ENCODE results near the gene ANTKMT. TPM values are rescaled to one million over a fixed set of nuclear protein-coding genes. Genes with fewer than 3 reads are reported as not detected.

Gene ANTKMT
- total RNA-seq, 4 donors from 2014 or later: 13.0 to 29.4 (median 23.8) TPM

- TF ChIP-seq EP300 (IDR thresholded peaks at IDR 0.05) (no peak), POLR2A (IDR thresholded peaks at IDR 0.05) (no peak), POLR2AphosphoS5 (IDR thresholded peaks at IDR 0.05) (no peak), CTCF (IDR thresholded peaks at IDR 0.05) (no peak)
- peaks cover 25% of the 10 kb centered on the region for H3K27me3 ChIP-seq
- no peak overlapping the region for H3K27ac ChIP-seq
- H3K9me3 ChIP-seq: no peaks in the 10 kb centered on the region
- no peak overlapping the region for H3K4me3 ChIP-seq
- H3K36me3 ChIP-seq: no peaks in the 10 kb centered on the region
- WGBS: 47% methylated on average over 11 of the region's 11 CpGs
- DNase-seq (ENCODE audit: low spot score in 2 of 2): no peak
- H3K4me1 ChIP-seq: peaks cover 7% of the 10 kb centered on the region
These were observed 33.7 kb downstream of the ANTKMT start for GRCh38 chr16:754656-755055.

GRCh38 chr16:756428-756827, 35.5 kb downstream of the ANTKMT start:
- Histone ChIP-seq H3K36me3 (no peaks in the 10 kb centered on the region), H3K4me1 (peaks cover 16% of the 10 kb centered on the region), H3K4me3 (no peak overlapping the region), H3K27me3 (peaks cover 25% of the 10 kb centered on the region), H3K9me3 (no peaks in the 10 kb centered on the region), H3K27ac (no peak overlapping the region)
- DNase-seq (ENCODE audit: low spot score in 2 of 2): no peak
- 88% methylated on average over 5 of the region's 5 CpGs for WGBS
- TF ChIP-seq EP300 (IDR thresholded peaks at IDR 0.05) (no peak), CTCF (IDR thresholded peaks at IDR 0.05) (no peak), POLR2AphosphoS5 (IDR thresholded peaks at IDR 0.05) (no peak), POLR2A (IDR thresholded peaks at IDR 0.05) (no peak)

DNA sequence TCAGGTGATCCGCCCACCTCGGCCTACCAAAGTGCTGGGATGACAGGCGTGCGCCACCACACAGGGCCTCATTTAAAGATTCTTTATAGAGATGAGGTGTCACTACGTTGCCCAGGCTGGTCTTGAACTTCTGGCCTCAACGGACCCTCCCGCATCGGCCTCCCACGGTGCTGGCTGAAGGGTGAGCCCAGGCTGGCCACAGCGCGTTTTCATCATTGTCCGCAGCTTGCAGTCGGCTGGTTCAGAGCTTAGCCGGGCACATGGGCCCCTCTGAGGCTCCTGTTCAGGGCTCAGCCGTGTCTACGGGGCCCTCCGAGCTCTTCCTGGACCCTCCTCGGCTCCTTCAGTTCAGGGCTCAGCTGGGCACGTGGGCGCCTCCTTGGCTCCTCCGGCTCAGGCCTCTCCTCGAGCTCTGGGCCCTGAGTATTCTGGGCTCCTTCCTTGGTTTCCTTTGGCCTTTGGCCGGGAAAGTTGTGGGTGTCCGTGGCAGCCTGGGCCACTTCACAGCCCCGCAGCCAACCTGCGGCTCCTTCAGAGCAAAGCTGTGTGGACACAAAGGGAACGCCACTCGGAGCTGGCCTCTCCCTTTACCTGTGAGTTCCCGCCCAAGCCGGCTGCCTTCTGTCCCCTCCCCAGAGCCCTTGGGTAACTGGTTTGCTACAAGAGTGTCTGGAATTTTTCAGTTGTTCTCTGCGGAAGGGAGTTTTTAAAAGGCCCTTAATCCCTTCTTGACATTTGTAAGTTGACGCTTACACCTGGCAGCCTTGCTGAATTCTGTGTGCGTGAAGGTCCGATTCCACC, 38.4 kb downstream of the ANTKMT start:
- H3K4me1 ChIP-seq: peaks cover 9% of the 10 kb centered on the region
- peaks cover 23% of the 10 kb centered on the region for H3K27me3 ChIP-seq
- DNase-seq (ENCODE audit: low spot score in 2 of 2): no peak
- no peaks in the 10 kb centered on the region for H3K36me3 ChIP-seq
- H3K4me3 ChIP-seq: no peak overlapping the region
- no peak overlapping the region for H3K27ac ChIP-seq
- TF ChIP-seq EP300 (IDR thresholded peaks at IDR 0.05) (no peak), POLR2AphosphoS5 (IDR thresholded peaks at IDR 0.05) (no peak), CTCF (IDR thresholded peaks at IDR 0.05) (no peak), POLR2A (IDR thresholded peaks at IDR 0.05) (no peak)
- 77% methylated on average over 32 of the region's 34 CpGs for WGBS
- no peaks in the 10 kb centered on the region for H3K9me3 ChIP-seq

DNA sequence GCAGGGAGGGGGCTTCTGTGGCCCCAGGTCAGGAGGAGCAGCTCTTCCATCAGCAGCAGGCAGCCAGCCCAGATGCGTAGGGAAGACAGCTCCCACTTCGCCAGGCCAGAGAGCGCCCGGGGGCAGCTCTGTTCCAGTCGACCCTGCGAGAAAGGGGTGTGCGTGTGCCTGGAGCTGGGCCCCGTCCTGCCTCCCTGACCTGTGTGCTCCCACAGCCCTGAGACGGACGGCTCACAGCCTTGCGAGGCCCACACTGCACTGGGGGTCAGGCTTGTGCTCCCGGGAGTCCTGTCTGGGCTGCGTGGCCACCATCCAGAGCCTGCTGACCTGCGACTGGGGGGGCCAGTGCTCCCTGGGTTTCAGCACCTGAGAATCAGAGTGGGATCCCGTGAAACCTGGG, 39.1 kb downstream of the ANTKMT start:
- Histone ChIP-seq H3K9me3 (no peaks in the 10 kb centered on the region), H3K36me3 (no peaks in the 10 kb centered on the region), H3K27ac (no peak overlapping the region), H3K4me1 (peaks cover 9% of the 10 kb centered on the region), H3K4me3 (no peak overlapping the region), H3K27me3 (peaks cover 31% of the 10 kb centered on the region)
- TF ChIP-seq CTCF (IDR thresholded peaks at IDR 0.05): no peak
- no peak for TF ChIP-seq EP300 (IDR thresholded peaks at IDR 0.05)
- TF ChIP-seq POLR2AphosphoS5 (IDR thresholded peaks at IDR 0.05): no peak
- TF ChIP-seq POLR2A (IDR thresholded peaks at IDR 0.05): no peak
- WGBS: 63% methylated on average over 5 of the region's 15 CpGs
- no peak for DNase-seq (ENCODE audit: low spot score in 2 of 2)

- no peaks in the 10 kb centered on the region for H3K9me3 ChIP-seq
- TF ChIP-seq POLR2A (IDR thresholded peaks at IDR 0.05) (no peak), CTCF (IDR thresholded peaks at IDR 0.05) (no peak), EP300 (IDR thresholded peaks at IDR 0.05) (no peak), POLR2AphosphoS5 (IDR thresholded peaks at IDR 0.05) (no peak)
- no peaks in the 10 kb centered on the region for H3K36me3 ChIP-seq
- DNase-seq (ENCODE audit: low spot score in 2 of 2): no peak
- WGBS: no CpG with 5 or more reads among the region's 37 CpGs
- peaks cover 9% of the 10 kb centered on the region for H3K4me1 ChIP-seq
- H3K27ac ChIP-seq: no peak within 1 kb of the TSS
- no peak within 1 kb of the TSS for H3K4me3 ChIP-seq
- H3K27me3 ChIP-seq: peaks cover 38% of the 10 kb centered on the region
These were observed 39.8 kb downstream of the ANTKMT start, which contains the start of gene MSLN for GRCh38 chr16:760545-761343. MSLN (plus strand) TSS chr16:760734; CDS start chr16:762681, 1,947 bp downstream.
